B cell (primary cell): ENCODE measurements around the gene PLCD3. TPM values are rescaled to one million over a fixed set of nuclear protein-coding genes. Genes with fewer than 3 reads are reported as not detected.

Experiments used
- ATAC-seq: fragments of 200-7000 bp; cut with Tn5 transposase; one replicate; pipeline ENCODE4 v1.10.0; 2021; ENCODE audit warnings: low read depth, mild to moderate bottlenecking, moderate number of reproducible peaks, moderate library complexity
- CTCF ChIA-PET: fragments of 350-600 bp; sonication (Branson Sonifier 250); formaldehyde crosslinking; loops from one replicate; lab custom pipeline; 2021; ENCODE audit warnings: antibody characterized with exemption, inconsistent platforms; lab: Charles Lee
- POLR2A ChIA-PET: fragments of 350-600 bp; sonication (Branson Sonifier 250); formaldehyde crosslinking; loops from one replicate; lab custom pipeline; 2021; ENCODE audit warnings: antibody characterized with exemption; lab: Charles Lee
- DNase-seq: peaks from one replicate; pipeline ENCODE4 v3.0.0; 2013
- H2AFZ ChIP-seq: 2 replicates; pipeline ENCODE4 v1.6.1; 2012; ENCODE audit warnings: mild to moderate bottlenecking, low read depth, low read length; ENCODE audit not compliant: insufficient read depth, poor library complexity, severe bottlenecking
- H3K27ac ChIP-seq, 2 donors: 1 replicate in 1 of 2; 2 replicates in 1 of 2; pipeline ENCODE4 v1.5.1; 2012 to 2013; ENCODE audit warnings: low read length in 2 of 2, mild to moderate bottlenecking in 2 of 2, moderate library complexity in 1 of 2
- H3K27me3 ChIP-seq, 4 experiments: fragments of 200-600 bp in 1 of 4; sonication (generic) in 1 of 4; replicated peaks in 1 of 4; 1 replicate in 2 of 4; 2 replicates in 2 of 4; pipeline versions ENCODE4 v1.6.1 to v1.7.0; 2013 to 2016; ENCODE audit warnings: low read length in 3 of 4, mild to moderate bottlenecking in 2 of 4, mixed read lengths in 1 of 4, moderate library complexity in 1 of 4; ENCODE audit not compliant: insufficient read depth in 4 of 4, control insufficient read depth in 3 of 4; ENCODE audit errors: control extremely low read depth in 1 of 4
- H3K36me3 ChIP-seq, 2 experiments: replicated peaks in 1 of 2; 1 replicate in 1 of 2; 2 replicates in 1 of 2; pipeline versions ENCODE4 v1.6.1 to v1.7.1; 2013; ENCODE audit warnings: low read length in 1 of 2; ENCODE audit not compliant: insufficient read depth in 2 of 2, control insufficient read depth in 1 of 2; ENCODE audit errors: control extremely low read depth in 1 of 2, extremely low read depth in 1 of 2
- H3K4me1 ChIP-seq, 2 donors: fragments of 200-600 bp in 1 of 2; sonication (generic) in 1 of 2; 1 replicate in 1 of 2; 2 replicates in 1 of 2; pipeline versions ENCODE4 v1.5.1 to v1.6.1; 2013 to 2017; ENCODE audit warnings: low read length in 2 of 2; ENCODE audit not compliant: control insufficient read depth in 2 of 2, insufficient read depth in 2 of 2
- H3K4me2 ChIP-seq: replicated peaks from 2 replicates; pipeline ENCODE3; 2012; ENCODE audit warnings: mild to moderate bottlenecking, low read depth, low read length; ENCODE audit not compliant: poor library complexity, severe bottlenecking
- H3K4me3 ChIP-seq, 5 experiments: fragments of 200-600 bp in 1 of 5; sonication (generic) in 1 of 5; 1 replicate in 3 of 5; 2 replicates in 2 of 5; pipeline versions ENCODE4 v1.5.1 to v1.7.0; 2011 to 2016; ENCODE audit warnings: low read length in 4 of 5, mild to moderate bottlenecking in 4 of 5, low read depth in 2 of 5, control low read depth in 1 of 5, moderate library complexity in 1 of 5; ENCODE audit not compliant: insufficient read depth in 1 of 5; ENCODE audit errors: control extremely low read depth in 1 of 5, extremely low read depth in 1 of 5
- H3K79me2 ChIP-seq: fragments of 200-600 bp; sonication (generic); one replicate; pipeline ENCODE4 v1.6.0; 2016; ENCODE audit warnings: low read length; ENCODE audit not compliant: control insufficient read depth, insufficient read depth
- H3K9ac ChIP-seq: fragments of 200-600 bp; sonication (generic); 2 replicates; pipeline ENCODE4 v1.6.1; 2017; ENCODE audit warnings: mild to moderate bottlenecking, low read length, moderate library complexity
- H3K9me3 ChIP-seq, 3 donors: one replicate each; pipeline versions ENCODE4 v1.6.1 to v1.7.1; 2013; ENCODE audit warnings: low read length in 2 of 3; ENCODE audit not compliant: control insufficient read depth in 2 of 3, insufficient read depth in 1 of 3; ENCODE audit errors: control extremely low read depth in 1 of 3
- H4K20me1 ChIP-seq: 2 replicates; pipeline ENCODE4 v1.6.0; 2012; ENCODE audit warnings: mild to moderate bottlenecking, low read length; ENCODE audit not compliant: insufficient read depth, control insufficient read depth, poor library complexity, severe bottlenecking
- H3K27ac Mint-ChIP-seq: one replicate; pipeline ENCODE4 v1.8.0; 2021; ENCODE audit warnings: mixed read lengths
- H3K27me3 Mint-ChIP-seq: one replicate; pipeline ENCODE4 v1.8.0; 2021; ENCODE audit warnings: mixed read lengths
- H3K4me1 Mint-ChIP-seq: one replicate; pipeline ENCODE4 v1.8.0; 2021; ENCODE audit warnings: mixed read lengths
- H3K4me3 Mint-ChIP-seq: one replicate; pipeline ENCODE4 v1.8.0; 2021; ENCODE audit warnings: mixed read lengths
- H3K9me3 Mint-ChIP-seq: one replicate; pipeline ENCODE4 v1.8.0; 2022; ENCODE audit warnings: mixed read lengths; ENCODE audit not compliant: insufficient read depth
- CTCF ChIP-seq: fragments of 200-600 bp; IDR thresholded peaks from one replicate; pipeline ENCODE4 v1.8.0; 2022; ENCODE audit warnings: antibody characterized with exemption, mild to moderate bottlenecking
- EZH2 ChIP-seq: IDR thresholded peaks from 2 replicates; pipeline ENCODE4 v1.6.1; 2012; ENCODE audit warnings: borderline replicate concordance, low read depth, mild to moderate bottlenecking, moderate library complexity, low read length; ENCODE audit not compliant: insufficient read depth, poor library complexity, severe bottlenecking
- WGBS: methylation state at CpG from one replicate; pipeline ENCODE4 v1.1.5; 2013; ENCODE audit warnings: missing lambda C conversion rate; ENCODE audit not compliant: insufficient coverage; 5-methylcytosine and 5-hydroxymethylcytosine counted together
- intact Hi-C: fragments of 100-400 bp; cut with micrococcal nuclease; formaldehyde crosslinking; loops from one replicate; pipeline ENCODE4 v1.10.0; 2022
- polyA plus RNA-seq: library from polyadenylated mRNA; depleted of rRNA; stranded (reverse); fragments of >200 nt; gene quantifications from 2 replicates; pipeline ENCODE4 v1.2.3, GENCODE V29; 2012
- total RNA-seq, 2 donors: library from RNA; stranded (reverse); fragments of 120-200 nt in 1 of 2; gene quantifications; 1 replicate in 1 of 2; 2 replicates in 1 of 2; pipeline versions ENCODE4 v1.2.3 to v1.2.4, GENCODE V29; 2013 to 2022

PLCD3 gene
- total and polyA plus RNA-seq, 2 donors (not counting 1 experiment from before 2014, with no cell fraction given): 0.54 to 2.2 TPM

- no peak overlapping the region for H3K27ac Mint-ChIP-seq
- no peaks in the 10 kb centered on the region for H3K9me3 ChIP-seq
- H3K4me2 ChIP-seq: no peak overlapping the region
- no peak overlapping the region for H2AFZ ChIP-seq
- H3K4me3 Mint-ChIP-seq: no peak overlapping the region
- no peaks in the 10 kb centered on the region for H3K4me1 ChIP-seq
- H4K20me1 ChIP-seq: no peaks in the 10 kb centered on the region
- no peak for ATAC-seq
- WGBS: 74% methylated on average over 22 of the region's 22 CpGs
- H3K36me3 ChIP-seq: no peaks in the 10 kb centered on the region
- TF ChIP-seq EZH2 (no peak), CTCF (no peak)
- no peaks in the 10 kb centered on the region for H3K79me2 ChIP-seq
- no peak overlapping the region for H3K4me3 ChIP-seq
- DNase-seq: no peak
- no peak overlapping the region for H3K9ac ChIP-seq
- ChIA-PET CTCF (no interaction called here), POLR2A (no interaction called here)
- H3K9me3 Mint-ChIP-seq: no peaks in the 10 kb centered on the region
- no peak overlapping the region for H3K27ac ChIP-seq
- peaks cover 5% of the 10 kb centered on the region for H3K27me3 Mint-ChIP-seq
- intact Hi-C loops: no loop called here
- no peaks in the 10 kb centered on the region for H3K4me1 Mint-ChIP-seq
- H3K27me3 ChIP-seq: peaks cover 0 to 7% (median 0%) of the 10 kb centered on the region in 4 experiments
Measured at GRCh38 chr17:45120558-45120957, 11.8 kb downstream of the PLCD3 start.

- Histone ChIP-seq H3K79me2 (no peaks in the 10 kb centered on the region), H3K9me3 (no peaks in the 10 kb centered on the region), H4K20me1 (no peaks in the 10 kb centered on the region), H3K4me1 (no peaks in the 10 kb centered on the region), H3K9ac (no peak overlapping the region), H3K36me3 (no peaks in the 10 kb centered on the region), H2AFZ (no peak overlapping the region), H3K27me3 (peaks cover 0 to 7% (median 0%) of the 10 kb centered on the region in 4 experiments), H3K27ac (no peak overlapping the region), H3K4me3 (no peak overlapping the region), H3K4me2 (no peak overlapping the region)
- ATAC-seq: no peak
- H3K4me1 Mint-ChIP-seq: no peaks in the 10 kb centered on the region
- CTCF ChIA-PET: no interaction called here
- 95% methylated on average over 6 of the region's 8 CpGs for WGBS
- DNase-seq: no peak
- POLR2A ChIA-PET: no interaction called here
- peaks cover 5% of the 10 kb centered on the region for H3K27me3 Mint-ChIP-seq
- no peak overlapping the region for H3K4me3 Mint-ChIP-seq
- TF ChIP-seq CTCF: no peak
- TF ChIP-seq EZH2: no peak
- H3K27ac Mint-ChIP-seq: no peak overlapping the region
- intact Hi-C loops: no loop called here
- H3K9me3 Mint-ChIP-seq: no peaks in the 10 kb centered on the region
Measured at GRCh38 chr17:45119964-45120363, 12.4 kb downstream of the PLCD3 start.
